AG09319 (cell line): ENCODE results near the gene CD93.

Source experiments
- DNase-seq: peaks from one replicate; pipeline ENCODE4 v3.0.0-alpha.2; 2010; ENCODE audit warnings: low read depth; ENCODE audit errors: extremely low read depth
- TF ChIP-seq, protein P1 (sequence below): IDR thresholded peaks from 2 replicates; pipeline ENCODE4 v1.5.1; 2011; ENCODE audit warnings: low read depth, mild to moderate bottlenecking, inconsistent platforms, low read length, moderate library complexity

The CD93 gene

DNA sequence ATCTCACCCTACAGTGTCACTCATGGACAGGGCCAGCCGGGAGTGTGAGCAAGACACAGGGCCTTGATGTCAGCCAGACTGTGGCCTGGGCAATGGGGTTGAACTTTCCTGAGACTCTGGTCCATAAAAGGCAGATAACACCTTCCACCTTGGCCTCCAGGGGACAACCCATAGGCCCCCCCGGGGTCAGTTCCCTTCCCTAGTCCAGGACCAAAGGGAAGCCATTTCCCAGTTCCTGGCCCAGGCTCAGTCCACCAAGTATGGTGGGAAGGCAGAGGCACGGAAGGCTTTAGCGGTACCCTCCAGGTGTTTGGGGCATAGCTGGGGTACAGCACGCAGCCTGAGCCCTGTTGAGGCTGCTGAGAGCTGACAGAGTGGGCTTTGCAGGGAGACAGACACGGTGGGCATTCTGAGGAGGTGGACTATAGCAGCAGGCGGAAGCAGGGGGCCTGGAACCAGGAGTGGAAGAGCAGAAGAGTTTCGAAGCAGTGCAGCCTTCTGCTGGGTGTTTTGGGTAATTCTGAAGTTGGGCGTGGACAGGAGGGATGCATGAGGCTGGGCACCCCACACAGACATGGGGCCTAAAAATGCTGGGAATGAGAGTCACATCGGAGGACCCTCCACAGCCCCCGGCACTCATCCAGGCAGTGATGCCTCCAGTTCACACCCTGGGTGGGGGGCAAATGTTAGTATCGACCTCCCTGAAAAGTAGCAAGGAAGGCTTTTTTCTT, 43.9 kb upstream of the CD93 start:
- TF ChIP-seq, protein P1, sequence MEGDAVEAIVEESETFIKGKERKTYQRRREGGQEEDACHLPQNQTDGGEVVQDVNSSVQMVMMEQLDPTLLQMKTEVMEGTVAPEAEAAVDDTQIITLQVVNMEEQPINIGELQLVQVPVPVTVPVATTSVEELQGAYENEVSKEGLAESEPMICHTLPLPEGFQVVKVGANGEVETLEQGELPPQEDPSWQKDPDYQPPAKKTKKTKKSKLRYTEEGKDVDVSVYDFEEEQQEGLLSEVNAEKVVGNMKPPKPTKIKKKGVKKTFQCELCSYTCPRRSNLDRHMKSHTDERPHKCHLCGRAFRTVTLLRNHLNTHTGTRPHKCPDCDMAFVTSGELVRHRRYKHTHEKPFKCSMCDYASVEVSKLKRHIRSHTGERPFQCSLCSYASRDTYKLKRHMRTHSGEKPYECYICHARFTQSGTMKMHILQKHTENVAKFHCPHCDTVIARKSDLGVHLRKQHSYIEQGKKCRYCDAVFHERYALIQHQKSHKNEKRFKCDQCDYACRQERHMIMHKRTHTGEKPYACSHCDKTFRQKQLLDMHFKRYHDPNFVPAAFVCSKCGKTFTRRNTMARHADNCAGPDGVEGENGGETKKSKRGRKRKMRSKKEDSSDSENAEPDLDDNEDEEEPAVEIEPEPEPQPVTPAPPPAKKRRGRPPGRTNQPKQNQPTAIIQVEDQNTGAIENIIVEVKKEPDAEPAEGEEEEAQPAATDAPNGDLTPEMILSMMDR = no peak
- DNase-seq = no peak

DNA sequence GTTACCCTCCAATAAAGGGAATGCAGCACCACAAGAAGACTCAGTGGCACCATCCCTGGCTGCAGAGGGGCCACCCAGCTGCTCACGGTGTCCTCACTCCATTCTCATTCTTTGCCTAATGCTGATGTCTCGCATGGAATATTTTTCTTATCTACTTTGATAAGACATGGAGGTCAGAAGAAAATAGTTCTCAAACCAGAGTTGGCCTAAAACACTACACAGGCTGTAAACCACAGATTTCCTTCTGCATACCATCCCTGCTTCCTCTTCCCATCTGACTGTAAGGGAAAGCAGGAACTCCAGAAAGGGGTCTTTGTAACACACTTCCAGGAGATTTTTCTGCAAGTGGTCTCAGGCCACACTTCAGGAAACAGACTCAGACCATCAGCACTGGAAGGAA, 43.1 kb upstream of the CD93 start:
- TF ChIP-seq, protein P1 = no peak
- no peak for DNase-seq

DNA sequence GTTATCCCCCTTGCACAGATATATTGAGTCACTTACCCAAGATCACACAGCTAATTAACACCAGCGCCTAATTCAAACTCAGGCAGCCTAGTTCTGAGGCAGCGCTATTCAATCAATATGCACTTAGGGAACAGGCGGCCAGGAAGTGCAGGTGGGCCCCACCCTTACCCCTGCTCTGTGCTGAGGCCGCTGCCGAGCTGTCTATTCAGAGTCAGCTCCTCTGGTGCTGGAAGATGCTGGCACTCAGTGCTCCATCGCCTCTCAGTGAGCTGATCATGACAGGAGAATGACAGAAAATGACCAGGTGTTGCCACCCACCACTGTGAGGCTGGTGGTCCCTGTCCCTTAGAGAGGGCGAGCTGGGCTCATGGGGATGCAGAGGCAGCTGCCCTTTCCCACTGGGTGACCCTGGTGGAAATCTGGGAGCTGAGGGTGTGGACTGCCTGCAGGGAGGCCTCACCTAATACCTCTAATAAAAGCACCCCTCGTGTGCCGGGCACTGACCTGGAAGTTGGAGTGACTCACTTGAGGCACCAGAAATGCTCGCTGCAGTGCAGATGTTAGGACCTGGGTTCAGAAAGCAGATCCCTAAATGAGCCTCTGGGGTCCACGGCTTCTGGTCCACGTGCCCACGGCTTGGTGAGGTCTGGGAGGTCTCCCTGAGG, 42.5 kb upstream of the CD93 start:
- no peak for DNase-seq
- TF ChIP-seq, protein P1 = no peak

DNA sequence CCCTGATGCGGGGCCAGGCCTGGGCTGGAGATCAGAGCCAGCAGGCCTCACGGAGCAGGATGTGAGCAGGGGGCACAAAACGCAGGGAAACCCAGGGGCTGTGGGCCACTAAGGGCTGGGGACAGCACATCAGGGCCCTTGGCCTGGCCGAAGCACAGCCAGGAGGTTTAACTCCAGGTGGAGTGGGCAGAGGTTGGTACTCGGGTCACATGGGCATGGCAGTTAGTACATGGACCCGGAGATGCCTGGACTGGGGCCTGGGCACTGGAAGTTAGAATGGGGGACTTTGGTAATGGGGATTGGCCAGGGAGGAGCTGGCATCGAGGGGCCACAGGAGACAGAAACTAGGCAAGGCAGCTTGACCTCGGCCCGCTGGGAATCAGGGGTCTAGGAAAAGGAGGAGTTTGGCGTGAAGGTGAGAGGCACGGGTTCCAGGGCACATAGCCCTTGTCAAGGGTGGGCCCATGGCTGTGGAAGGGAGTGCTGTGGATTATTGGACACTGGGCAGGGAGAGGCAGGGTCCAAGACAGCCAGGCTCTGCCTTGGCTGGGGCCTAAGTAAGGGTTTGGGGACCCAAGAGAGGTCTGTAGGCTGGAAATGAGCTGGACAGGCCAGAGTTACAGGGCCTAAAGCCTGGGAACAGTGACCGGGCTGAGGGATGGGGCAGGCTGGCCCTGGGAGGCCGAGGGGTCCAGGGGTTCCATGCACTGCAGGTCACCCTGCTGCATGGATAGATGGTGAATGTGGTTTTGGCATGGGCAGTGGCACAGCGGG, 41.6 kb upstream of the CD93 start:
- no peak for DNase-seq
- TF ChIP-seq, protein P1 = no peak

DNA sequence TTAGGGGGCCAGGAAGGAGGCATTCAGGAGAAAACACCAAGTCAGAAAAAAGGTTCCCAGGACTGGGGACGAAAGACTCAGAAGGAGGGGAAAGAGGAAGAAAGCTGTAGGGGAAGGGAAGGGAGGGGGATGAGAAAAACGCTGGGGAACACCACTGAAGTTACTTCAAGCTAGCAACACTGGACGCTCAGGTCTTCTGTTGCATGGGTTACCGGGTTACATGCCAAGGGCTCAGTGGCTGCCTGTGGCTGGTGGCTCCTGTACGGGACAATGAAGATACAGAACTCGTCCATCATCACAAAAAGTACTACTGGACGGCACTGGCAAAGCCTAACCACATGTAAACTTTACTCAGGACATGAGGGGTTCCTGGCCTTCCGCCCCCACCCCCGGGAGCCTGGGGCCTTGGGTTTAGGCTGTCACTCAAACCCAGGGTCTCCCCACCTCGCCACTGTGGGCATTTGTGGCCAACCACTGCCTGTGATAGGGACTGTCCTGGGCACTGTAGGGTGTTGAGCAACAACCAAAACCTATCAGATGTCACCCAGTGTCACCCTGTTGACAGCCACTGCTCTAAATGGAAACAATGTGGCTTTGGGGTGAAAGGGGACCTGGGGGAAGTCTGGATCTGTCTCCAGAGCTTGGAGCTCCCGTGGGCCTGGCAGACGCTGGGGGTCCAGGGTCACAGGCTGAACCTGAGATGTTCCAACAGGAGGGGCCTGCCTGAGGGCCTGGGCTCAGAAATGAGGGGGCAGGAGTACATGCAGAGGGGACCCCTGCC, 40.3 kb upstream of the CD93 start:
- TF ChIP-seq, protein P1 = no peak
- no peak for DNase-seq

DNA sequence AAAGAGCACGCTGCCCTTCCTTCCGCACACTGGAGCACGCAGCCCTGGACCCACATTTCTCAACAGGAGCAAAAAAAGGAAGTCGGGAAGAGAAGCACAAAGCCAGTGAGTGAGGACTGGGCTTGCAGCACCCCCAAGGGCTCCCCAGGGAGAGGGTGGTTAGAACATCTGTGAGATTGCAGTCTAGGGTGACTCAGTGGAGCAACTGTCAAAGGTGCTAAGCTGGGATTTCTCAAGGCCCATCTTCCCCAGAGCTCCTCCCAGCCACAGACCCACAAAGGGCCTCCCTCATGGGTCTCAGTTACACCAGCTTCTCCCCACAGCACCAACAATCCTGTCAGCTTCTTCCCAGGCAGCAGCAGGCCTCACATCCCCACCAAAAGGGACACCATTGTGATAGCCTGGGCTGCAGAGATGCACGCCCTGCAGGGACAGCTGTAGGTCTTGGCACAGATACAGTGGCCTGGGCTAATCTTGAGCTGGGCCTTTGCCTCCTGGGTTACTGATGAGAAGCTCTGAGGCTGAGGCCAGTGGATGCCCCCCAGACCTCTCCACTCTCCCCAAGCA, 39.6 kb upstream of the CD93 start:
- TF ChIP-seq, protein P1 = no peak

More for the DNA sequence above, 39.6 kb upstream of the CD93 start:
- no peak for DNase-seq
